ENCODE results near the gene WFDC12.
"Not testable (repeated sequence)": the region's sequence is repeated elsewhere in the genome, so short reads cannot be mapped to it uniquely, and the experiment has no call there.

WFDC12 gene, protein sequence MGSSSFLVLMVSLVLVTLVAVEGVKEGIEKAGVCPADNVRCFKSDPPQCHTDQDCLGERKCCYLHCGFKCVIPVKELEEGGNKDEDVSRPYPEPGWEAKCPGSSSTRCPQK

GRCh38 chr20:45124365-45124764, at the start of gene WFDC12:
WFDC12 (minus strand) TSS chr20:45124465; CDS start chr20:45124447, 18 bp downstream.
- FAIRE-seq, result no peak

GRCh38 chr20:45173522-45173921, 49.3 kb upstream of the WFDC12 start:
- FAIRE-seq, result no peak

DNA sequence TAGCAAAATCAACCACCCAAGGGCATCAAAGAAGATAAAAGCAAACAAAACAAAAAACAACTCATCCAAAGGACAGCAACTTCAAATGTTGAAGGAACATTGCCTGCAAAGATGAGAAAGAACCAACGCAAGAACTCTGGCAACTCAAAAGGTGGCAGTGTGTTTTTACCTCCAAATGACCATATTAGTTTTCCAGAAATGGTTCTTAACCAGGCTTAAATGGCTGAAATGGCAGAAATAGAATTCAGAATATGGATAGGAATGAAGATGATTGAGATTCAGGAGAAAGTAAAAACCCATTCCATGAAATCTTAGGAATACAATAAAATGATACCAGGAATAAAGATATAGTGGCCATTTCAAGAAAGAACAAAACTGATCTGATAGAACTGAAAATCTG, 40.6 kb upstream of the WFDC12 start:
- FAIRE-seq, result no peak

- no peak for FAIRE-seq
Observed at GRCh38 chr20:45163083-45163803, 39.0 kb upstream of the WFDC12 start.

DNA sequence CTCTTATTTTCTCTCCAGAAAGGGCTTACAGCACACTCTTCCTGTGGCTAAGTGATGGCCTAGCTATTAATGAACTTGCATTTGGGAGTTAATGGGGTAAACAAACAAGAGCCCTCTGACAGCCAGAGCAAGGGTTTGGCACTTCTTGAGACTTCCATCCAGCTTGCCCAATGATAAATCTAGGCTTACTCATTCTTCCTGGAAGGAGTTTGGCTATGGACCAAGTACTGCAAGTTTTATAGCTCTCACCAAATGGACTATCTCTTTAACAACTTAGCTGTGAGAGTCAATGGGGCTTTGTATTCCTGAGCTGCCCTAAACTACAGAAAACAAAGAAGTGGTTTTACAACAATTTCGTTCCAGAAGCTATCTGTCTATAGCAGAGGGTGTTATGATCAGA, 33.7 kb upstream of the WFDC12 start:
- no peak for FAIRE-seq

- no peak for FAIRE-seq
Observed at GRCh38 chr20:45156713-45157112, 32.4 kb upstream of the WFDC12 start.

DNA sequence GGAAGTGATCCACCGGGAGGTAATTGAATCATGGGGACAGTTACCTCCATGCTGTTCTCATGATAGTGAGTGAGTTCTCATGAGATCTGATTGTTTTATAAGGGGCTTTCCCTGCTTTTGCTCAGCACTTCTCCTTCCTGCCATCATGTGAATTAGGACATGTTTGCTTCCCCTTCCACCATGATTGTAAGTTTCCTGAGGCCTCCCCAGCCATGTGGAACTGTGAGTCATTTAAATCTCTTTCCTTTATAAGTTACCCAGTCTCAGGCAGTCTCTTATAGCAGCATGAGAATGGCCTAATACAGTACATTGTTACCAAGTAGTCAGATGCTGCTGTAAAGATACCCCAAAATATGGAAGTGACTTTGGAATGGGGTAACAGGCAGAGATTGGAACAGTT, 30.5 kb upstream of the WFDC12 start:
- FAIRE-seq, result not testable (repeated sequence)

- no peak for FAIRE-seq
Observed at GRCh38 chr20:45154183-45154582, 29.9 kb upstream of the WFDC12 start.

DNA sequence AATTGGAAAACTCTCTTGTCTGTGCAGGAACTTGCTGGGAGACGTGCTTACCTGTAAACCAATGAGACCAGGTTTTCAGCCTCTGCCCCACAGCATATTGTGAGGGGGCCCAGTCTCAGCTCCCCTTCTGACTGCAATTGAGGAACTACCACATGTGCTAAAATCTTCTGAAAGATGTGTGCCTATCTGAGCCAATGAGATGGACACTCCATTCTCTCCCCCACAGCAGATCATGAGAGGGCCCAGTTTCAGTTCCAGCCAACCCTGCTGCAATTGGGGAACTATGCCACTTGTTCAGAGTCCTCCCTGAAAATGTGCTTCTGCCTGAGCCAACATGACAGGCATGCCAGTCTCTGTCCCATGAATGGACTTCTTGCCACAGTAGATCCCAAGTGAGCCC, 29.5 kb upstream of the WFDC12 start:
- FAIRE-seq, result no peak

- no peak for FAIRE-seq
Observed at GRCh38 chr20:45153147-45153546, 28.9 kb upstream of the WFDC12 start.

DNA sequence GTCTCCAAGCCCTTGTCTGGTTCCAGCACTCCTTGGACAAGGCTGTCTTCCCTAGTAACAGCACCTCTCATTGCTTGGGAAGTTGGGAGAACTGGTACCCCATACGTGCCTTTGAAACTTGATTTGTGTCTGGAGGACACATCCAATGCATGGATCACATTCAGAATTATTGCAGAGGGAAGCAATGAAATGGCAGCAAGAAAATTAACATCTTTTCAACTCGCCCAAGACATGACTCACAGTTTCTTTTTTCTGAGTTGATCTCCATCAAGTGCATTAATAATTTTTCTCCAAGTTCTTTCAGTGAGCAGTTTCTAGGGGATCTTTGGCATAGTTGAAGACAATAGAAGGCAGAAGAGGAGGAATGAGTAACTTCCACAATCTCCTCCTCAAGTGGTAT, 28.1 kb upstream of the WFDC12 start:
- no peak for FAIRE-seq

- FAIRE-seq, result no peak
Observed at GRCh38 chr20:45149062-45149461, 24.8 kb upstream of the WFDC12 start.

DNA sequence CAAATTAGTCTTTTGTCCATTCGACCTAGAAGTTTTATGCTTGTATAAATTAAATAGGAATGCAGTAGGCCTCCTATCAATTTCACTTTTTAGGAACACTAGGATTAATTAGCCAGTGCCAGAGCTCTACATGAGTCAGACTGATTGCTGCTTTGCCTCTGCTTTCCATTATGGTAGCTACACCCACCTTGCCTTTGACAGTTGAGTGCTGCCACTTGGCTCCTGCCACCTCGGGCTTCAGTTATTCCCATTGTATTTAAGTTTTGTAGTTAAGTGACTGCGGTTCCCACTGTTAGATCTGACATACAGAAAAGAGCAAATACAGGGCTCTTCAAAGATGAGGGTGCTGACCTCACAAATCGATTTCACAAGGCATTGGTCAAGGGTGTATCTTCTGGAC, 16.6 kb upstream of the WFDC12 start:
- FAIRE-seq, result no peak

- not testable (repeated sequence) for FAIRE-seq
Observed at GRCh38 chr20:45139733-45140375, 15.6 kb upstream of the WFDC12 start.

- no peak for FAIRE-seq
Observed at GRCh38 chr20:45138561-45139300, 14.5 kb upstream of the WFDC12 start.

DNA sequence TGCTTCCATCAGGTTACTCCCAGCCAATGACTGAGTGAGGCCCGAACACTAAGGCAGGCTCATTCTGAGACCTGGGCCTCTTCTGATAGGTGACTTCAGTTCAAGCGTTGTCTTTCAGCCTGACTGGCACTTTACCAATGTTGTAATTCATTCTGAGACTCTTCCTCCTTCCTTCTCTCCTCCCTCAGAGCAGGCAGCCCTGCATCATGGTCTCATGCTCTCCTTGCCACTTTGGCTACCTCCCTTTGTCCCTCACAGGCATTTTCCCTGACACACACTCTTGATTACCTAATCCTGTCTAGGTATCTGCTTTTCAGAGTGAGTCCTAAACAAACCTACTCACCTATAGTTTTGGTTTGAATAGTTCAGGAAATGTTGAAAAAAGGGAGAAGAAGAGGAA, 12.6 kb upstream of the WFDC12 start:
- FAIRE-seq, result no peak

- FAIRE-seq, result no peak
Observed at GRCh38 chr20:45128099-45128498, 3.8 kb upstream of the WFDC12 start.

- FAIRE-seq, result no peak
Observed at GRCh38 chr20:45121388-45121787, 2.9 kb downstream of the WFDC12 start.

DNA sequence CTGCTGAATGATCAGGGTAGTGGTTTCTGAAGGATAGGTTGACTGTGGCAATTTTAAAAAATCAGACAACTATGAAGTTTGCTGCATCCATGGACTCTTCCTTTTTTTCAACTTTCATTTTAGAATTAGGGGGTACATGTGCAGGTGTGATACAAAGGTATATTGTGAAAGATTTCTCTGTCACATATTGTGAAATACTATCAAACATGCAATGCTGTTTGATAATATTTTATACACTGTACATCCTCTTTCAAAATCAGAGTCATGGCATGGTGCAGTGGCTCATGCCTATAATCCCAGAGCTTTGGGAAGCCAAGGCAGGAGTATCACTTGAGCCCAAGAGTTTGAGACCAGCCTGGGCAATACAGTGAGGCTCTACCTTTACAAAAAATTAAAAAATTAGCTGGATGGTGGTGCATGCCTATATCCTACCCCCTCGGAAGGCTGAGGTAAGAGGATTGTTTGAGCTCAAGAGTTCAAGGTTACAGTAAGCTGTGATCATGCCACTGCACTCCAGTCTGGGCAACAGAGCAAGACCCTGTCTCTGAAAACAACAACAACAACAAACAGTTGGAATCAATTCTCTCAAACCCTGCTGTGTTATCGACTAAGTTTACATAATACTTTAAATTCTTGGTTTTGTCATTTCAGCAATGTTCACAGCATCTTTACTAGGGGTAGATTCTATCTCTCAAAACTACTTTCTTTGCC, 4.6 kb downstream of the WFDC12 start:
- FAIRE-seq, result no peak

DNA sequence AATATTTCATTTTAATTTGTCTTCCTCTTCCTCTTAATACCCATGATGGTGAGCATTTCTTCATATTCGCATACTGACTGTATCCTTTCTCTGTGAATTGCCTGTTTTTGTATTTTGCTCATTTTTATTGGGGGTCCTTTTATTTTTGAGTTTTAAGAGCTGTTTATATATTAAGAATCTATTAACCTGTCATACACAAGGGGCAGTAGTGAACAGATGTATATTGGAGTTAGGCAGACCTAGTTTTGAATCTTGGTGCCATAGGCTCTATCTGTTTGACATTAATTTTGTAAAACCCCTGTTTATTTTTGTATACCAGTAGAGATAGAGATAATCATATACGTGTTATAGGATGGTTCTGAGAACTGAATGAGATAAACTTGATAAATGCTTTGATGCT, 6.2 kb downstream of the WFDC12 start:
- FAIRE-seq, result no peak

DNA sequence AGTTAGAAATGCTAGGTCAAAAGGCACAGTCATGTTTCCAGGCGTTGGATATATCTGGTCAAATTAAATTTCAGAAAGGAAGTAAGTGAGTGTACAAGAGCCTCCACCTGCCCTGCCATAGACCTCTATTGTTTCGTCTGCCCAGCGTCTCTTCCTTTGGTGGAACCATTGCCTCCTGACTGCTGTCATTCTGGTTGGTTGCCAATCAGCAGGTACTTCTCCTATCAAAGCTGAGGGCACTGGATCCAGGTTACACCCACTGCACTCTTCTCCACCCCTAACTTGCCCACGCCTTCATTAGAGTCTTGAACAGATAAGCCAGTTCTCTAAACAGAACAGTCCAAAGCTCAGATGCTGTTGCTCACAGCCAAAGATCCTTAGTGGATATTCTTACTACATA, 6.7 kb downstream of the WFDC12 start:
- FAIRE-seq, result no peak

DNA sequence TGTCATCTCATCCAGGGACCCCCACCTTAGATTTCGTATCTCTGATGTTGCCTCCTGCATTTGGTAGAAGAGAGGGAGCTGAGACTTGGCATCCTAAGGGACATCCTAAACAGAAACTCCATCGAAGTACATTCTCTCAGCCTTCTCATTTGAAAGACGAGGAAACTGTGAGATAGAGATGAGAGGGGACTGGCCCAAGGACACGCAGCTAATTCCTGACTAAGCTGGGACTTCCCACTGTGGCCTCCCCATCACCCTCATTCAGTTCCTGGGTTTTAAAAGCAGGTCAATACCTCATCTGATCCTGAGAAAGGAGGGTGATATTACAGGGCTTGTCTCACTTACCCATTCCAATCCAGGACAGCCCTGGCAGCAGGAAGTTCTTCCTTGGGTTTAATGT, 8.4 kb downstream of the WFDC12 start:
- no peak for FAIRE-seq

DNA sequence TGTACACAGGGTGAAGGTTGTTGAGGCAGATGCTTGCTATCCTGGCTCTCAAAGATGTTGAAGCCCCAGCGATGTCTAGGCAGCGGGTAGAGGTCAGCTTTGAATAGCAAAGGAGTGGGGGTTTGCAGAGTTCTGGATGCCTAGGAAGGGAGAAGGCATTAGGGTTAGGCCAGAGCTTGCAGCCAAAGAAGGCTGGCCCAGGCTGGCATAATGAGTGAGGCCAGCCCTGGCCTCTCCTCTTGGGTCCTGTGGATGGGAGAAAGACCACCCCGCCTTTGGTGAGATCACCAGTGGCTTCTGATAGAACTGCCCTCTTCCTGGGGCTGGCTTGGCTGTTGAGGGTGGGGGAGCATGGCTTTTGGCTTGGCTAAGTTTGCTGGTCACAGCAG, 8.9 kb downstream of the WFDC12 start:
- no peak for FAIRE-seq

Measured in G401.6 (cell line).